WTC11 (cell line): ENCODE data around the gene IRX4. TPM values are rescaled to one million over a fixed set of nuclear protein-coding genes. Genes with fewer than 3 reads are reported as not detected.

ENCODE experiments used
- ATAC-seq: fragments of 200-7000 bp; cut with Tn5 transposase; 2 replicates; pipeline ENCODE4 v1.10.0; 2021; ENCODE audit warnings: mild to moderate bottlenecking, moderate library complexity
- CTCF ChIA-PET: fragments of 300-600 bp; sonication (Branson Sonifier 250); formaldehyde crosslinking; loops from one replicate; lab custom pipeline; 2021; ENCODE audit warnings: antibody characterized with exemption; lab: Charles Lee
- POLR2A ChIA-PET: fragments of 350-600 bp; sonication (Branson Sonifier 250); formaldehyde crosslinking; loops from one replicate; lab custom pipeline; 2021; ENCODE audit warnings: antibody characterized with exemption; lab: Charles Lee
- DNase-seq: peaks from one replicate; pipeline ENCODE4 v3.0.0; 2021; ENCODE audit warnings: low spot score
- H3K27ac Mint-ChIP-seq: 2 replicates; pipeline ENCODE4 v1.8.0; 2021; ENCODE audit warnings: mixed read lengths
- H3K27me3 Mint-ChIP-seq: 2 replicates; pipeline ENCODE4 v1.8.0; 2021; ENCODE audit warnings: low read depth, mild to moderate bottlenecking, moderate library complexity, mixed read lengths
- H3K36me3 Mint-ChIP-seq: 2 replicates; pipeline ENCODE4 v1.8.0; 2021; ENCODE audit warnings: mixed read lengths
- H3K4me1 Mint-ChIP-seq: 2 replicates; pipeline ENCODE4 v1.8.0; 2022; ENCODE audit warnings: mixed read lengths
- H3K4me3 Mint-ChIP-seq: 2 replicates; pipeline ENCODE4 v1.8.0; 2021; ENCODE audit warnings: mild to moderate bottlenecking, moderate library complexity, mixed read lengths
- H3K9me3 Mint-ChIP-seq: 2 replicates; pipeline ENCODE4 v1.8.0; 2021; ENCODE audit warnings: mixed read lengths
- AFF4 ChIP-seq: sonication (generic); formaldehyde crosslinking; IDR thresholded peaks from 2 replicates; pipeline ENCODE4 v1.8.1; 2023; ENCODE audit warnings: mild to moderate bottlenecking, missing genetic modification reagents, borderline replicate concordance
- CTCF ChIP-seq: fragments of 200-600 bp; IDR thresholded peaks from 2 replicates; pipeline ENCODE4 v1.8.0; 2022; ENCODE audit warnings: antibody characterized with exemption
- ELF4 ChIP-seq: sonication (generic); formaldehyde crosslinking; IDR thresholded peaks from 2 replicates; pipeline ENCODE4 v1.8.1; 2022; ENCODE audit warnings: low read depth, mild to moderate bottlenecking, moderate library complexity, missing genetic modification reagents
- ESRRA ChIP-seq: sonication (generic); formaldehyde crosslinking; IDR thresholded peaks from 2 replicates; pipeline ENCODE4 v1.8.1; 2022; ENCODE audit warnings: mild to moderate bottlenecking, missing genetic modification reagents, borderline replicate concordance
- FOXP1 ChIP-seq: sonication (generic); formaldehyde crosslinking; IDR thresholded peaks from 2 replicates; pipeline ENCODE4 v1.8.0; 2022; ENCODE audit warnings: missing genetic modification reagents, mild to moderate bottlenecking, moderate library complexity, borderline replicate concordance
- GRHL2 ChIP-seq: fragments of 250-450 bp; sonication (Bioruptor Pico); IDR thresholded peaks from 2 replicates; pipeline ENCODE4 v1.8.0; 2022; ENCODE audit warnings: mild to moderate bottlenecking, moderate library complexity; ENCODE audit not compliant: insufficient replicate concordance, severe bottlenecking
- HMGXB4 ChIP-seq: sonication (generic); formaldehyde crosslinking; IDR thresholded peaks from 2 replicates; pipeline ENCODE4 v1.8.1; 2023; ENCODE audit warnings: mild to moderate bottlenecking, moderate library complexity, missing genetic modification reagents
- NFE2L1 ChIP-seq: sonication (generic); formaldehyde crosslinking; IDR thresholded peaks from 2 replicates; pipeline ENCODE4 v1.8.1; 2023; ENCODE audit warnings: missing genetic modification reagents
- NR2C2 ChIP-seq: sonication (generic); formaldehyde crosslinking; IDR thresholded peaks from 2 replicates; pipeline ENCODE4 v1.8.0; 2022; ENCODE audit warnings: mild to moderate bottlenecking, missing genetic modification reagents
- RELA ChIP-seq: sonication (generic); formaldehyde crosslinking; IDR thresholded peaks from 2 replicates; pipeline ENCODE4 v1.8.1; 2022; ENCODE audit warnings: missing genetic modification reagents, mild to moderate bottlenecking, borderline replicate concordance
- SMAD4 ChIP-seq: sonication (generic); formaldehyde crosslinking; IDR thresholded peaks from 2 replicates; pipeline ENCODE4 v1.8.0; 2022; ENCODE audit warnings: mild to moderate bottlenecking, missing genetic modification reagents
- TP53 ChIP-seq: sonication (generic); formaldehyde crosslinking; IDR thresholded peaks from 2 replicates; pipeline ENCODE4 v1.8.1; 2023; ENCODE audit warnings: mild to moderate bottlenecking, missing genetic modification reagents
- ZBTB43 ChIP-seq: sonication (generic); formaldehyde crosslinking; IDR thresholded peaks from 2 replicates; pipeline ENCODE4 v1.8.1; 2023; ENCODE audit warnings: mild to moderate bottlenecking, missing genetic modification reagents
- total RNA-seq: library from RNA; stranded (reverse); gene quantifications from 3 replicates; pipeline ENCODE4 v1.2.3, GENCODE V29; 2021
- TF ChIP-seq, protein P1 (sequence below): sonication (generic); formaldehyde crosslinking; IDR thresholded peaks from 2 replicates; pipeline ENCODE4 v1.8.0; 2023; ENCODE audit warnings: mild to moderate bottlenecking, missing genetic modification reagents
- TF ChIP-seq, protein P2 (sequence below): sonication (generic); formaldehyde crosslinking; IDR thresholded peaks from 2 replicates; pipeline ENCODE4 v1.8.0; 2023; ENCODE audit warnings: missing genetic modification reagents
- TF ChIP-seq, protein P3 (sequence below): sonication (generic); formaldehyde crosslinking; IDR thresholded peaks from 2 replicates; pipeline ENCODE4 v1.8.1; 2022; ENCODE audit warnings: low read depth, missing genetic modification reagents, borderline replicate concordance
- TF ChIP-seq, protein P4 (sequence below): fragments of 250-450 bp; sonication (Bioruptor Pico); conservative IDR thresholded peaks from 2 replicates; pipeline ENCODE4 v1.9.0; 2021; ENCODE audit warnings: mild to moderate bottlenecking

The IRX4 gene
- total RNA-seq, 1 experiment from 2014 or later, result 9.0 TPM

DNA sequence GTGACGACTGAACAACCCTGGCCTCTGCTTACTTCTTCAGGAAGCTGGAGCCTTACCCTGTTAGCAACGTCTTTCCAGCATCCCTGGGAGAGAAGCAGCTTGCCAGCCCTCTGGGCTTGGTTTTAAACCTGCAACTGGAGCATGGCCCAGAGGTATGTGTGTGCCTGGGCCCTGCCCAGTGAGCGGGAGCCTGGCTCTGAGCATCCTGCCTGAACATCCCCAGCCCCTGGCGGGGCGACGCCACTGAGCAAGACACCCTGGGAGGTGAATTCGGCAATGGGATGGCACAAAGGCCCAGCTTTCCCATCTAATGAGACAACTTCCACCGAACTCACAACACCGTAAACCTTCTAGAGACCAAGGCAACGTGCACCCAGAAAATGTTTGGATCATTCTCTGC, 23.6 kb downstream of the IRX4 start:
- H3K36me3 Mint-ChIP-seq, result no peaks in the 10 kb centered on the region
- no peak overlapping the region for H3K4me3 Mint-ChIP-seq
- no peaks in the 10 kb centered on the region for H3K4me1 Mint-ChIP-seq
- no peak overlapping the region for H3K27ac Mint-ChIP-seq
- no peaks in the 10 kb centered on the region for H3K9me3 Mint-ChIP-seq
- ATAC-seq (no peak), DNase-seq (no peak)
- ChIA-PET CTCF (no interaction called here), POLR2A (no interaction called here)
- TF ChIP-seq NFE2L1 (no peak), NR2C2 (CRISPR knock-in tag) (no peak), ELF4 (CRISPR knock-in tag) (no peak), SMAD4 (CRISPR knock-in tag) (no peak), FOXP1 (CRISPR knock-in tag) (no peak), ZBTB43 (CRISPR knock-in tag) (no peak), RELA (no peak), AFF4 (CRISPR knock-in tag) (no peak), GRHL2 (CRISPR knock-in tag) (no peak), ESRRA (CRISPR knock-in tag) (no peak), TP53 (CRISPR knock-in tag) (no peak), CTCF (no peak), HMGXB4 (no peak)
- TF ChIP-seq, protein P1, sequence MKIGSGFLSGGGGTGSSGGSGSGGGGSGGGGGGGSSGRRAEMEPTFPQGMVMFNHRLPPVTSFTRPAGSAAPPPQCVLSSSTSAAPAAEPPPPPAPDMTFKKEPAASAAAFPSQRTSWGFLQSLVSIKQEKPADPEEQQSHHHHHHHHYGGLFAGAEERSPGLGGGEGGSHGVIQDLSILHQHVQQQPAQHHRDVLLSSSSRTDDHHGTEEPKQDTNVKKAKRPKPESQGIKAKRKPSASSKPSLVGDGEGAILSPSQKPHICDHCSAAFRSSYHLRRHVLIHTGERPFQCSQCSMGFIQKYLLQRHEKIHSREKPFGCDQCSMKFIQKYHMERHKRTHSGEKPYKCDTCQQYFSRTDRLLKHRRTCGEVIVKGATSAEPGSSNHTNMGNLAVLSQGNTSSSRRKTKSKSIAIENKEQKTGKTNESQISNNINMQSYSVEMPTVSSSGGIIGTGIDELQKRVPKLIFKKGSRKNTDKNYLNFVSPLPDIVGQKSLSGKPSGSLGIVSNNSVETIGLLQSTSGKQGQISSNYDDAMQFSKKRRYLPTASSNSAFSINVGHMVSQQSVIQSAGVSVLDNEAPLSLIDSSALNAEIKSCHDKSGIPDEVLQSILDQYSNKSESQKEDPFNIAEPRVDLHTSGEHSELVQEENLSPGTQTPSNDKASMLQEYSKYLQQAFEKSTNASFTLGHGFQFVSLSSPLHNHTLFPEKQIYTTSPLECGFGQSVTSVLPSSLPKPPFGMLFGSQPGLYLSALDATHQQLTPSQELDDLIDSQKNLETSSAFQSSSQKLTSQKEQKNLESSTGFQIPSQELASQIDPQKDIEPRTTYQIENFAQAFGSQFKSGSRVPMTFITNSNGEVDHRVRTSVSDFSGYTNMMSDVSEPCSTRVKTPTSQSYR, result no peak
- TF ChIP-seq, protein P2, sequence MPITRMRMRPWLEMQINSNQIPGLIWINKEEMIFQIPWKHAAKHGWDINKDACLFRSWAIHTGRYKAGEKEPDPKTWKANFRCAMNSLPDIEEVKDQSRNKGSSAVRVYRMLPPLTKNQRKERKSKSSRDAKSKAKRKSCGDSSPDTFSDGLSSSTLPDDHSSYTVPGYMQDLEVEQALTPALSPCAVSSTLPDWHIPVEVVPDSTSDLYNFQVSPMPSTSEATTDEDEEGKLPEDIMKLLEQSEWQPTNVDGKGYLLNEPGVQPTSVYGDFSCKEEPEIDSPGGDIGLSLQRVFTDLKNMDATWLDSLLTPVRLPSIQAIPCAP (CRISPR knock-in tag), result no peak
- TF ChIP-seq, protein P3, sequence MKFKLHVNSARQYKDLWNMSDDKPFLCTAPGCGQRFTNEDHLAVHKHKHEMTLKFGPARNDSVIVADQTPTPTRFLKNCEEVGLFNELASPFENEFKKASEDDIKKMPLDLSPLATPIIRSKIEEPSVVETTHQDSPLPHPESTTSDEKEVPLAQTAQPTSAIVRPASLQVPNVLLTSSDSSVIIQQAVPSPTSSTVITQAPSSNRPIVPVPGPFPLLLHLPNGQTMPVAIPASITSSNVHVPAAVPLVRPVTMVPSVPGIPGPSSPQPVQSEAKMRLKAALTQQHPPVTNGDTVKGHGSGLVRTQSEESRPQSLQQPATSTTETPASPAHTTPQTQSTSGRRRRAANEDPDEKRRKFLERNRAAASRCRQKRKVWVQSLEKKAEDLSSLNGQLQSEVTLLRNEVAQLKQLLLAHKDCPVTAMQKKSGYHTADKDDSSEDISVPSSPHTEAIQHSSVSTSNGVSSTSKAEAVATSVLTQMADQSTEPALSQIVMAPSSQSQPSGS, result no peak
- TF ChIP-seq, protein P4, sequence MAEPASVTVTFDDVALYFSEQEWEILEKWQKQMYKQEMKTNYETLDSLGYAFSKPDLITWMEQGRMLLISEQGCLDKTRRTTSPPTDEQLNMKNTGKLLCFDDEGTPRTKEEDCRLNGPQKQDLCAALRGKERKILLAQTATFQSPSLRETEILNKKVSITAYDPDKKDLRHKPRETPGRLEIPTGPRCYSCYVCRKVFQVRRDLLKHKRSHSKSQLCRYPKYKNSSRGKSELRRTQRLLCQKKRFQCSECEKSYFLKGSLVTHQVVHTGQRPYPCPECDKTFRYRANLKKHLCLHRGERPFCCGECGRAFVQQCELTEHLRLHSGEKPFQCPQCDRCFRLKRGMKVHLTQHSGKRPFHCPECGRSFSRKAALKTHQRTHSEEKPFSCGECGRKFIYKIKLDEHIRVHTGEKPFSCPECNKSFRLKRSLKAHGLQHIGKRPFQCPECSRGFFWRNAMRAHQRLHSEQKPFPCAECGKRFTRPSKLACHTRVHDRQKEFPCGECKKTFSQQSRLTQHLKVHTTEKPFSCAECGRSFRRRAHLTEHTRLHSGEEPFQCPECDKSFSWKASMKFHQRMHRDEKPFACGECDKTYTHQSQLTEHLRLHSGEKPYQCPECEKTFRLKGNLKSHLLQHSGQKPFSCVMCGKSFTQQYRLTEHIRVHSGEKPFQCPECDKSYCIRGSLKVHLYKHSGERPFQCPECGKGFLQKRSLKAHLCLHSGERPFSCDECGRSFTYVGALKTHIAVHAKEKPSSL (CRISPR knock-in tag), result no peak
- peaks cover 3% of the 10 kb centered on the region; the same call in 1 of the 2 replicates for H3K27me3 Mint-ChIP-seq
